Natural killer cell (primary cell): ENCODE measurements around the gene FADS6. TPM values are rescaled to one million over a fixed set of nuclear protein-coding genes. Genes with fewer than 3 reads are reported as not detected.
A peak's percentile ranks its signal among the peaks of the same experiment; 100 is the strongest.

Experiments used
- ATAC-seq, 3 donors: fragments of 150-1000 bp in 2 of 3; fragments of 200-7000 bp in 1 of 3; cut with Tn5 transposase; 1 replicate in 1 of 3; 2 replicates in 2 of 3; pipeline ENCODE4 v1.10.0; 2021; ENCODE audit warnings: mild to moderate bottlenecking in 2 of 3, moderate library complexity in 2 of 3
- DNase-seq, 2 donors: peaks; one replicate each; pipeline versions ENCODE4 v3.0.0 to v3.0.0-alpha.2; 2013 to 2021; ENCODE audit warnings: mixed read lengths in 1 of 2
- H3K27ac ChIP-seq: one replicate; pipeline ENCODE4 v1.5.1; 2013; ENCODE audit warnings: mild to moderate bottlenecking, low read length
- H3K27me3 ChIP-seq: one replicate; pipeline ENCODE4 v1.6.1; 2013; ENCODE audit warnings: low read length; ENCODE audit not compliant: control insufficient read depth, insufficient read depth
- H3K36me3 ChIP-seq: one replicate; pipeline ENCODE4 v1.6.1; 2013; ENCODE audit warnings: low read length; ENCODE audit not compliant: control insufficient read depth, insufficient read depth
- H3K4me1 ChIP-seq: one replicate; pipeline ENCODE4 v1.6.1; 2013; ENCODE audit warnings: low read length; ENCODE audit not compliant: control insufficient read depth, insufficient read depth
- H3K4me3 ChIP-seq: one replicate; pipeline ENCODE4 v1.5.1; 2013; ENCODE audit warnings: low read length
- H3K9me3 ChIP-seq: one replicate; pipeline ENCODE4 v1.6.1; 2013; ENCODE audit warnings: low read length; ENCODE audit not compliant: control insufficient read depth, insufficient read depth
- H3K27ac Mint-ChIP-seq, 2 donors: one replicate each; pipeline ENCODE4 v1.8.0; 2022; ENCODE audit warnings: mild to moderate bottlenecking in 2 of 2, mixed read lengths in 2 of 2, moderate library complexity in 1 of 2
- H3K27me3 Mint-ChIP-seq, 2 donors: one replicate each; pipeline ENCODE4 v1.8.0; 2022; ENCODE audit warnings: low read depth in 2 of 2, mixed read lengths in 2 of 2
- H3K36me3 Mint-ChIP-seq: one replicate; pipeline ENCODE4 v1.8.0; 2022; ENCODE audit warnings: mixed read lengths
- H3K4me1 Mint-ChIP-seq, 2 donors: one replicate each; pipeline ENCODE4 v1.8.0; 2022; ENCODE audit warnings: mixed read lengths in 2 of 2
- H3K4me3 Mint-ChIP-seq: one replicate; pipeline ENCODE4 v1.8.0; 2022; ENCODE audit warnings: mild to moderate bottlenecking, moderate library complexity, mixed read lengths
- H3K9me3 Mint-ChIP-seq, 2 donors: one replicate each; pipeline ENCODE4 v1.8.0; 2022; ENCODE audit warnings: mixed read lengths in 2 of 2
- CTCF ChIP-seq: fragments of 200-600 bp; IDR thresholded peaks from one replicate; pipeline ENCODE4 v1.8.0; 2022; ENCODE audit warnings: antibody characterized with exemption
- WGBS: methylation state at CpG from one replicate; pipeline ENCODE4 v1.1.7; 2013; ENCODE audit warnings: missing lambda C conversion rate; ENCODE audit not compliant: insufficient coverage; 5-methylcytosine and 5-hydroxymethylcytosine counted together
- intact Hi-C: fragments of 100-400 bp; cut with micrococcal nuclease; formaldehyde crosslinking; loops from one replicate; pipeline ENCODE4 v1.14.2; 2022
- total RNA-seq, 4 donors: library from RNA; stranded (reverse); fragments of 120-200 nt in 1 of 4; gene quantifications; one replicate each; pipeline versions ENCODE4 v1.2.3 to v1.2.4, GENCODE V29; 2013 to 2022

Gene FADS6
- total RNA-seq, 3 donors from 2014 or later (not counting 1 experiment from before 2014, with no cell fraction given) = not detected

- peaks cover 8 to 18% of the 10 kb centered on the region in 2 donors for H3K4me1 Mint-ChIP-seq
- intact Hi-C loops = no loop called here
- H3K4me3 ChIP-seq = no peak overlapping the region
Observed at GRCh38 chr17:74843352-74843627, 50.1 kb downstream of the FADS6 start.

DNA sequence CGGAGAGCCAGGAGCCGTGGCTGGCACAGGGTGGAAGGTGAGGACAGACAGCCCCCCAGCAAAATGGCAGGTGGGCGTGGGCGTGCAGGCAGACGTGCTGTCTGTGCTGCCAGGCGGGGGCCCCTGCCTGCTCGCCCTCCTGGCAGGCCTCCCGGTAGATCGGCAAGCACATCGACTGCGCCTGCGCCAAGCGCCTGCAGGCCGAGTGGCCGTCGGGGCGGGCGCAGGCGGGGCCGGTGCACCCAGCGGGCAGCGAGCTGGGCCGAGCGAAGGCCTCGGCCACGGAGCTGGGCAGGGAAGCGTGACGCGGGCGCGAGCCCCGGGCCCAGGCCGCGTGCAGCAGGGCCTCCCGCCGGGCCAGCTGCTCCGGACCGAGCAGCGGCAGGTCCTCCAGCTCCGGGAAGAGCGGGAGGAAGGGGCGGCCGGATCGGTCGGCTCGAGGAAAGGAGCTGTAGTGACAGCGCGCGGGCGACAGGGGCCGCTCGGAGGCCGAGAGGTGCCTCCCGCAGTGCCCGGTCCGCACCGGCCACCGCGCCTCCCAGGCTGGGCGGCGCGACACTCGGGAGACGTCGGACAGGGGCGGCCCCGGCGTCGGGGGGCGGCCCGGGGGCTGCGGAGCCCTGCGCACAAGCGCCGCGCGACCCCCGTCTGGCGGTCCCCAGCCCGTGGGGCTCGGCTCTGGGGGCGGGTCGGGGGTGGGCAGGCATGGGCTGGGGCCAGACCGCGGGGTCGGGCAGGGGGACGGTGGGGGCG lies 50.7 kb downstream of the FADS6 start:
- no peaks in the 10 kb centered on the region for H3K36me3 Mint-ChIP-seq
- H3K36me3 ChIP-seq = peaks cover 3% of the 10 kb centered on the region
- no peaks in the 10 kb centered on the region for H3K9me3 Mint-ChIP-seq
- 7% methylated on average over 88 of the region's 88 CpGs for WGBS
- H3K9me3 ChIP-seq = no peaks in the 10 kb centered on the region
- peaks cover 3% of the 10 kb centered on the region for H3K27me3 ChIP-seq
- intact Hi-C loops = no loop called here
- peaks cover 0 to 10% of the 10 kb centered on the region in 2 donors for H3K27me3 Mint-ChIP-seq
- H3K4me1 ChIP-seq = peaks cover 23% of the 10 kb centered on the region
- no peak overlapping the region for H3K27ac ChIP-seq
- DNase-seq (peak in 1 of 2 donors; percentile 38), ATAC-seq (peak; percentile 69 to 82 (median 76))
- H3K4me1 Mint-ChIP-seq = peaks cover 8 to 18% of the 10 kb centered on the region in 2 donors
- no peak overlapping the region for H3K4me3 Mint-ChIP-seq
- no peak overlapping the region for H3K27ac Mint-ChIP-seq
- no peak overlapping the region for H3K4me3 ChIP-seq
- peak; percentile 46 for TF ChIP-seq CTCF

More at GRCh38 chr17:74843352-74843627, 50.1 kb downstream of the FADS6 start:
- WGBS = 46% methylated on average over 26 of the region's 26 CpGs
- DNase-seq = no peak
- Mint-ChIP-seq H3K9me3 (no peaks in the 10 kb centered on the region), H3K27me3 (peaks cover 0 to 10% of the 10 kb centered on the region in 2 donors), H3K27ac (no peak overlapping the region), H3K36me3 (no peaks in the 10 kb centered on the region), H3K4me3 (no peak overlapping the region)
- TF ChIP-seq CTCF = no peak
- H3K9me3 ChIP-seq = no peaks in the 10 kb centered on the region
- peaks cover 3% of the 10 kb centered on the region for H3K36me3 ChIP-seq
- no peak for ATAC-seq
- H3K27ac ChIP-seq = no peak overlapping the region
- H3K4me1 ChIP-seq = peaks cover 23% of the 10 kb centered on the region
- peaks cover 3% of the 10 kb centered on the region for H3K27me3 ChIP-seq

- Mint-ChIP-seq H3K4me3 (peak overlapping the region; percentile 50), H3K36me3 (no peaks in the 10 kb centered on the region), H3K27ac (no peak overlapping the region), H3K27me3 (peaks cover 0 to 10% of the 10 kb centered on the region in 2 donors), H3K4me1 (peaks cover 8 to 18% of the 10 kb centered on the region in 2 donors), H3K9me3 (no peaks in the 10 kb centered on the region)
- H3K9me3 ChIP-seq = no peaks in the 10 kb centered on the region
- no peak overlapping the region for H3K4me3 ChIP-seq
- H3K27ac ChIP-seq = no peak overlapping the region
- DNase-seq (no peak), ATAC-seq (no peak)
- 91% methylated on average over 8 of the region's 8 CpGs for WGBS
- intact Hi-C loops = no loop called here
- H3K27me3 ChIP-seq = peaks cover 3% of the 10 kb centered on the region
- TF ChIP-seq CTCF = no peak
- peaks cover 4% of the 10 kb centered on the region for H3K36me3 ChIP-seq
- H3K4me1 ChIP-seq = peaks cover 23% of the 10 kb centered on the region
Observed at GRCh38 chr17:74842146-74842598, 51.3 kb downstream of the FADS6 start.
